ENCODE measurements around the gene KREMEN2.

DNA sequence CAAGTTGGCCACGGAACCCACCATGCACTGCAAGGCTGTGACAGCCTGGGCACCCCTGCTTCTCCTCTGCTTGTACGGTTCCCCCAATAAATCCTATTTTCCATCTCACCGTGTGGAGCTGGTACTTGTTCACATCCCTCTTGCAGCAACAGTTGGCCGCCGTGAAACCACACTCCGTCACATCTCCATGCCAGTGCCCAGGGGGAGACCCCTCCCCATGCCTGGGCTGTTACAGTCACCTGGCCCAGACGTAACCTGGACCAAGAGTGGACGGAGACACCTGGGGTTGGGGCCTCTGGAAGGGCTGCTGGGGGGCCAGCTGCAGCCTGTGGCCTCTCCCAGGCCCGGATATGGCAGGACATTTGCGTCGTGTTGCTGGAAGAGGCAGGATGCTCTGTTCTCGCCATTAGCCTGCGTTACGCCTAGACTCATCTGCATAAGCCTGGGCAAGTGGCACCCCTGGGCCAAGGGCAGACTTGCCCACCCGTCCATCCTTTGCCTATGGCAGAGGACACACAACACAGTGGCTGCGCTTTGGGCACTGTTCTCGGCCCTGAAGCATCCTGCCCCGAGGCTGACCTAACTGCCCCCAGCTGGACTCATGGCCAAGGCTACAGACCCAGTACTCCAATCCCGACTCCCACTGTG lies 14.2 kb upstream of the KREMEN2 start:
- TF ChIP-seq, protein P1, sequence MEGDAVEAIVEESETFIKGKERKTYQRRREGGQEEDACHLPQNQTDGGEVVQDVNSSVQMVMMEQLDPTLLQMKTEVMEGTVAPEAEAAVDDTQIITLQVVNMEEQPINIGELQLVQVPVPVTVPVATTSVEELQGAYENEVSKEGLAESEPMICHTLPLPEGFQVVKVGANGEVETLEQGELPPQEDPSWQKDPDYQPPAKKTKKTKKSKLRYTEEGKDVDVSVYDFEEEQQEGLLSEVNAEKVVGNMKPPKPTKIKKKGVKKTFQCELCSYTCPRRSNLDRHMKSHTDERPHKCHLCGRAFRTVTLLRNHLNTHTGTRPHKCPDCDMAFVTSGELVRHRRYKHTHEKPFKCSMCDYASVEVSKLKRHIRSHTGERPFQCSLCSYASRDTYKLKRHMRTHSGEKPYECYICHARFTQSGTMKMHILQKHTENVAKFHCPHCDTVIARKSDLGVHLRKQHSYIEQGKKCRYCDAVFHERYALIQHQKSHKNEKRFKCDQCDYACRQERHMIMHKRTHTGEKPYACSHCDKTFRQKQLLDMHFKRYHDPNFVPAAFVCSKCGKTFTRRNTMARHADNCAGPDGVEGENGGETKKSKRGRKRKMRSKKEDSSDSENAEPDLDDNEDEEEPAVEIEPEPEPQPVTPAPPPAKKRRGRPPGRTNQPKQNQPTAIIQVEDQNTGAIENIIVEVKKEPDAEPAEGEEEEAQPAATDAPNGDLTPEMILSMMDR (IDR thresholded peaks at IDR 0.05): no peak
- TF ChIP-seq ETV6 (CRISPR knock-in tag; IDR thresholded peaks at IDR 0.05) (no peak), SMAD3 (CRISPR knock-in tag; IDR thresholded peaks at IDR 0.05; ENCODE audit: borderline replicate concordance) (no peak), ZNF138 (CRISPR knock-in tag; conservative IDR thresholded peaks at IDR 0.05) (no peak), IRF2 (CRISPR knock-in tag; IDR thresholded peaks at IDR 0.05; ENCODE audit: borderline replicate concordance, low read depth) (no peak), ESRRA (CRISPR knock-in tag; IDR thresholded peaks at IDR 0.05; ENCODE audit: borderline replicate concordance) (no peak), HMGA2 (CRISPR knock-in tag; IDR thresholded peaks at IDR 0.05) (no peak)
- TF ChIP-seq, protein P2, sequence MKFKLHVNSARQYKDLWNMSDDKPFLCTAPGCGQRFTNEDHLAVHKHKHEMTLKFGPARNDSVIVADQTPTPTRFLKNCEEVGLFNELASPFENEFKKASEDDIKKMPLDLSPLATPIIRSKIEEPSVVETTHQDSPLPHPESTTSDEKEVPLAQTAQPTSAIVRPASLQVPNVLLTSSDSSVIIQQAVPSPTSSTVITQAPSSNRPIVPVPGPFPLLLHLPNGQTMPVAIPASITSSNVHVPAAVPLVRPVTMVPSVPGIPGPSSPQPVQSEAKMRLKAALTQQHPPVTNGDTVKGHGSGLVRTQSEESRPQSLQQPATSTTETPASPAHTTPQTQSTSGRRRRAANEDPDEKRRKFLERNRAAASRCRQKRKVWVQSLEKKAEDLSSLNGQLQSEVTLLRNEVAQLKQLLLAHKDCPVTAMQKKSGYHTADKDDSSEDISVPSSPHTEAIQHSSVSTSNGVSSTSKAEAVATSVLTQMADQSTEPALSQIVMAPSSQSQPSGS (CRISPR knock-in tag; IDR thresholded peaks at IDR 0.05; ENCODE audit: borderline replicate concordance, low read depth): no peak
- TF ChIP-seq, protein P3, sequence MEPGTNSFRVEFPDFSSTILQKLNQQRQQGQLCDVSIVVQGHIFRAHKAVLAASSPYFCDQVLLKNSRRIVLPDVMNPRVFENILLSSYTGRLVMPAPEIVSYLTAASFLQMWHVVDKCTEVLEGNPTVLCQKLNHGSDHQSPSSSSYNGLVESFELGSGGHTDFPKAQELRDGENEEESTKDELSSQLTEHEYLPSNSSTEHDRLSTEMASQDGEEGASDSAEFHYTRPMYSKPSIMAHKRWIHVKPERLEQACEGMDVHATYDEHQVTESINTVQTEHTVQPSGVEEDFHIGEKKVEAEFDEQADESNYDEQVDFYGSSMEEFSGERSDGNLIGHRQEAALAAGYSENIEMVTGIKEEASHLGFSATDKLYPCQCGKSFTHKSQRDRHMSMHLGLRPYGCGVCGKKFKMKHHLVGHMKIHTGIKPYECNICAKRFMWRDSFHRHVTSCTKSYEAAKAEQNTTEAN (CRISPR knock-in tag; IDR thresholded peaks at IDR 0.05): no peak
- TF ChIP-seq, protein P4, sequence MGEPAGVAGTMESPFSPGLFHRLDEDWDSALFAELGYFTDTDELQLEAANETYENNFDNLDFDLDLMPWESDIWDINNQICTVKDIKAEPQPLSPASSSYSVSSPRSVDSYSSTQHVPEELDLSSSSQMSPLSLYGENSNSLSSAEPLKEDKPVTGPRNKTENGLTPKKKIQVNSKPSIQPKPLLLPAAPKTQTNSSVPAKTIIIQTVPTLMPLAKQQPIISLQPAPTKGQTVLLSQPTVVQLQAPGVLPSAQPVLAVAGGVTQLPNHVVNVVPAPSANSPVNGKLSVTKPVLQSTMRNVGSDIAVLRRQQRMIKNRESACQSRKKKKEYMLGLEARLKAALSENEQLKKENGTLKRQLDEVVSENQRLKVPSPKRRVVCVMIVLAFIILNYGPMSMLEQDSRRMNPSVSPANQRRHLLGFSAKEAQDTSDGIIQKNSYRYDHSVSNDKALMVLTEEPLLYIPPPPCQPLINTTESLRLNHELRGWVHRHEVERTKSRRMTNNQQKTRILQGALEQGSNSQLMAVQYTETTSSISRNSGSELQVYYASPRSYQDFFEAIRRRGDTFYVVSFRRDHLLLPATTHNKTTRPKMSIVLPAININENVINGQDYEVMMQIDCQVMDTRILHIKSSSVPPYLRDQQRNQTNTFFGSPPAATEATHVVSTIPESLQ (CRISPR knock-in tag; IDR thresholded peaks at IDR 0.05): no peak
- TF ChIP-seq, protein P5, sequence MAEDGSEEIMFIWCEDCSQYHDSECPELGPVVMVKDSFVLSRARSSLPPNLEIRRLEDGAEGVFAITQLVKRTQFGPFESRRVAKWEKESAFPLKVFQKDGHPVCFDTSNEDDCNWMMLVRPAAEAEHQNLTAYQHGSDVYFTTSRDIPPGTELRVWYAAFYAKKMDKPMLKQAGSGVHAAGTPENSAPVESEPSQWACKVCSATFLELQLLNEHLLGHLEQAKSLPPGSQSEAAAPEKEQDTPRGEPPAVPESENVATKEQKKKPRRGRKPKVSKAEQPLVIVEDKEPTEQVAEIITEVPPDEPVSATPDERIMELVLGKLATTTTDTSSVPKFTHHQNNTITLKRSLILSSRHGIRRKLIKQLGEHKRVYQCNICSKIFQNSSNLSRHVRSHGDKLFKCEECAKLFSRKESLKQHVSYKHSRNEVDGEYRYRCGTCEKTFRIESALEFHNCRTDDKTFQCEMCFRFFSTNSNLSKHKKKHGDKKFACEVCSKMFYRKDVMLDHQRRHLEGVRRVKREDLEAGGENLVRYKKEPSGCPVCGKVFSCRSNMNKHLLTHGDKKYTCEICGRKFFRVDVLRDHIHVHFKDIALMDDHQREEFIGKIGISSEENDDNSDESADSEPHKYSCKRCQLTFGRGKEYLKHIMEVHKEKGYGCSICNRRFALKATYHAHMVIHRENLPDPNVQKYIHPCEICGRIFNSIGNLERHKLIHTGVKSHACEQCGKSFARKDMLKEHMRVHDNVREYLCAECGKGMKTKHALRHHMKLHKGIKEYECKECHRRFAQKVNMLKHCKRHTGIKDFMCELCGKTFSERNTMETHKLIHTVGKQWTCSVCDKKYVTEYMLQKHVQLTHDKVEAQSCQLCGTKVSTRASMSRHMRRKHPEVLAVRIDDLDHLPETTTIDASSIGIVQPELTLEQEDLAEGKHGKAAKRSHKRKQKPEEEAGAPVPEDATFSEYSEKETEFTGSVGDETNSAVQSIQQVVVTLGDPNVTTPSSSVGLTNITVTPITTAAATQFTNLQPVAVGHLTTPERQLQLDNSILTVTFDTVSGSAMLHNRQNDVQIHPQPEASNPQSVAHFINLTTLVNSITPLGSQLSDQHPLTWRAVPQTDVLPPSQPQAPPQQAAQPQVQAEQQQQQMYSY (CRISPR knock-in tag; IDR thresholded peaks at IDR 0.05): no peak
- TF ChIP-seq, protein P6, sequence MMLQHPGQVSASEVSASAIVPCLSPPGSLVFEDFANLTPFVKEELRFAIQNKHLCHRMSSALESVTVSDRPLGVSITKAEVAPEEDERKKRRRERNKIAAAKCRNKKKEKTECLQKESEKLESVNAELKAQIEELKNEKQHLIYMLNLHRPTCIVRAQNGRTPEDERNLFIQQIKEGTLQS (CRISPR knock-in tag; conservative IDR thresholded peaks at IDR 0.05): no peak
